Thyroid gland (tissue), 4 donors: ENCODE measurements around the gene SIX3. TPM values are rescaled to one million over a fixed set of nuclear protein-coding genes. Genes with fewer than 3 reads are reported as not detected.

Experiments
- DNase-seq, 2 donors: peaks; one replicate each; pipeline ENCODE4 v3.0.0-alpha.2; 2019
- H3K27ac ChIP-seq, 3 donors: fragments of 200-600 bp; sonication (generic); 1 replicate in 2 of 3; 2 replicates in 1 of 3; pipeline ENCODE4 v1.5.1; 2016 to 2019; ENCODE audit warnings: mild to moderate bottlenecking in 1 of 3, moderate library complexity in 1 of 3
- H3K27me3 ChIP-seq: fragments of 200-600 bp; sonication (generic); one replicate; pipeline ENCODE4 v1.5.1; 2019
- H3K36me3 ChIP-seq, 2 donors: fragments of 200-600 bp; sonication (generic); one replicate each; pipeline ENCODE4 v1.5.1; 2016 to 2019
- H3K4me1 ChIP-seq, 2 donors: fragments of 200-600 bp; sonication (generic); one replicate each; pipeline ENCODE4 v1.5.1; 2017 to 2019
- H3K4me3 ChIP-seq, 3 donors: fragments of 200-600 bp; sonication (generic); replicated peaks in 1 of 3; 1 replicate in 2 of 3; 2 replicates in 1 of 3; pipeline ENCODE4 v1.5.1; 2016; ENCODE audit warnings: mild to moderate bottlenecking in 1 of 3
- H3K9me3 ChIP-seq: fragments of 200-600 bp; sonication (generic); one replicate; pipeline ENCODE4 v1.5.1; 2017
- POLR2A ChIP-seq, 2 donors: fragments of 450-650 bp; IDR thresholded peaks; one replicate each; pipeline ENCODE4 v1.6.1; 2017; ENCODE audit warnings: antibody characterized with exemption in 2 of 2, mild to moderate bottlenecking in 2 of 2, moderate library complexity in 1 of 2
- WGBS, 2 donors: methylation state at CpG; one replicate each; pipeline ENCODE4 v1.1.5; 2017; 5-methylcytosine and 5-hydroxymethylcytosine counted together
- intact Hi-C: fragments of 100-400 bp; cut with DNase I; formaldehyde crosslinking; loops from one replicate; pipeline ENCODE4 v1.15.1; 2023
- total RNA-seq, 4 donors: library from RNA; depleted of rRNA; stranded (reverse); fragments of >200 nt; gene quantifications; one replicate each; pipeline ENCODE4 v1.2.3, GENCODE V29; 2016
- TF ChIP-seq, protein P1 (sequence below), 6 experiments: fragments of 200-600 bp in 3 of 6; fragments of 450-650 bp in 3 of 6; sonication (generic) in 3 of 6; IDR thresholded peaks; one replicate each; pipeline ENCODE4 v1.5.1; 2016 to 2019; ENCODE audit warnings: antibody characterized with exemption in 6 of 6, mild to moderate bottlenecking in 2 of 6, inconsistent platforms in 1 of 6, moderate library complexity in 1 of 6

SIX3 gene
- total RNA-seq, 4 donors from 2014 or later = not detected

DNA sequence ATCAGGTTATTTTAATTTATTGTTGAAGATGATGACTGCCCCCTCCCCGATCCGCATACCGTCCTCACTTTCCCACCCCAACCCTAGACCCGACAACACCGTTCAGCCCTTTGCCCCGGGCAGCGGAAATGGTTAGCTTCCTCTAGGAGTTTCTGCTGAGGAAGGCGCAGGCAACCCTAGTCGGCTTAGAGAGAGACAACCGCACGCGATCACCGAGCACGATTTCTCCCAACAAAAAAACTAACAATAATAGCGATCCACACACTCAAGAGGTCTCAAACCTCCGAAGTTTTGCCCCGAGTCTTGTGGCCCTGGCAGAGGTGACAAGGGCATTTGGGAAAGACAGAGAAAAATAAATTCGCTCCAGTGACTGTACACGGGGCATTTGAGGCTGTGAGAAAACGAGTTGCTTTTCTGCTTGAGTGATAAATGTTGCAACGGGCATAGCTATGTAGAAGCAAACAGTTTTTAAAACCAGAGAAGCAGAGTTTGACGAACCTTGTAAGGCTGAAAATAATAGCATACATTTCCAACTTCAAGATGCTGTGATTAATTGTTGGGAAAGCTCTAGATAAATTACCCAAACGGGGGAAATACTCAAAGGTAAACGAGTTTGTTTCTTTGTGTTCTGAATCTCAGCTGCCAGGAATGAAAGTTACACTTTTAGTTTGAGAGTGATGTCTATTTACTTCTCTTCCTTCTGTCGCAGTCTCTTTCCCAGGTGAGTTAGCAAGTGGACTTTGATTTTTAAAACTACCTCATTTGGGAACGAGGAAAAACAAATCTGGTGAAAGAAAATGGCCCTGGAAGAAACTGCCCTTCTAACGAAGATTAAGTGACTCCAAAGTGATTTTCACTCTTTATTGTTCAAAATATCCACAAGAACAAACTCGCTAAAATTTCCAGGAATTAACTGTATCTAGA is 11.0 kb upstream of the SIX3 start:
- TF ChIP-seq POLR2A (IDR thresholded peaks at IDR 0.05) = no peak
- TF ChIP-seq, protein P1, sequence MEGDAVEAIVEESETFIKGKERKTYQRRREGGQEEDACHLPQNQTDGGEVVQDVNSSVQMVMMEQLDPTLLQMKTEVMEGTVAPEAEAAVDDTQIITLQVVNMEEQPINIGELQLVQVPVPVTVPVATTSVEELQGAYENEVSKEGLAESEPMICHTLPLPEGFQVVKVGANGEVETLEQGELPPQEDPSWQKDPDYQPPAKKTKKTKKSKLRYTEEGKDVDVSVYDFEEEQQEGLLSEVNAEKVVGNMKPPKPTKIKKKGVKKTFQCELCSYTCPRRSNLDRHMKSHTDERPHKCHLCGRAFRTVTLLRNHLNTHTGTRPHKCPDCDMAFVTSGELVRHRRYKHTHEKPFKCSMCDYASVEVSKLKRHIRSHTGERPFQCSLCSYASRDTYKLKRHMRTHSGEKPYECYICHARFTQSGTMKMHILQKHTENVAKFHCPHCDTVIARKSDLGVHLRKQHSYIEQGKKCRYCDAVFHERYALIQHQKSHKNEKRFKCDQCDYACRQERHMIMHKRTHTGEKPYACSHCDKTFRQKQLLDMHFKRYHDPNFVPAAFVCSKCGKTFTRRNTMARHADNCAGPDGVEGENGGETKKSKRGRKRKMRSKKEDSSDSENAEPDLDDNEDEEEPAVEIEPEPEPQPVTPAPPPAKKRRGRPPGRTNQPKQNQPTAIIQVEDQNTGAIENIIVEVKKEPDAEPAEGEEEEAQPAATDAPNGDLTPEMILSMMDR (IDR thresholded peaks at IDR 0.05) = no peak
- Histone ChIP-seq H3K9me3 (no peaks in the 10 kb centered on the region), H3K4me3 (no peak overlapping the region), H3K27ac (no peak overlapping the region), H3K27me3 (peaks cover 76% of the 10 kb centered on the region), H3K36me3 (no peaks in the 10 kb centered on the region), H3K4me1 (peaks cover 14 to 45% of the 10 kb centered on the region in 2 donors)
- no peak for DNase-seq
- intact Hi-C loops = no loop called here
- 12 to 15% methylated on average over 28 of the region's 28 CpGs for WGBS, 2 donors

DNA sequence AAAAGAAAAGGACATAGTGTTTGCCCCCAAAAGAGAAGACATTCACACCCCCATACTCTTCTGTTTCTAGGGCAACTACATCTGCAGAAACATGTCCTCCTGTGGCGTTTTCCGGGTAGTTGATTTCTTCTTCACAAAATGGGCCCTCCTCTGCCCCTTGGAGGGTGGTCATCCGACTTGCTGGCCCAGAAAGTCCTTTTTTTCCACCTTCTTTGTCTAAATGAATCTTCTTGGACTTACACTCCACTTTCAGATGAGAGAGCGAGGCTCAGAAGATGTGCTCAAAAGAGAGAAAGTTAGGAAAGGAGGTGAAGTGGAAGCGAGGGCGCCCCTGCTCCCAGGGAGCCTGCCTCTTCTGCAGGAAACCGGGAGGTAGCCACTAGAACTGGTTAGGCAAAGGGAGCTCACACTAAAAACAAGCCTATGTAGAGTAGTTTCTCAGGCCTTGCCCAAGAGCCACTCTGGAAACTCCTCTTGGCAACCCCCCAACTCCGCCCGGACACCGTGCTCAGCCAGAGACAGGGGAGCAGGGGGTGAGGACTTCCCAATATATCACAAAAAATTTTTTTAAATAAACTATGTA is 10.2 kb upstream of the SIX3 start:
- Histone ChIP-seq H3K27me3 (peaks cover 75% of the 10 kb centered on the region), H3K9me3 (no peaks in the 10 kb centered on the region), H3K4me1 (peaks cover 15 to 48% of the 10 kb centered on the region in 2 donors), H3K27ac (no peak overlapping the region), H3K36me3 (no peaks in the 10 kb centered on the region), H3K4me3 (no peak overlapping the region)
- TF ChIP-seq, protein P1 (IDR thresholded peaks at IDR 0.05) = no peak
- TF ChIP-seq POLR2A (IDR thresholded peaks at IDR 0.05) = no peak
- WGBS, 2 donors = 42 to 44% methylated on average over 10 of the region's 10 CpGs
- DNase-seq = no peak
- intact Hi-C loops = no loop called here

DNA sequence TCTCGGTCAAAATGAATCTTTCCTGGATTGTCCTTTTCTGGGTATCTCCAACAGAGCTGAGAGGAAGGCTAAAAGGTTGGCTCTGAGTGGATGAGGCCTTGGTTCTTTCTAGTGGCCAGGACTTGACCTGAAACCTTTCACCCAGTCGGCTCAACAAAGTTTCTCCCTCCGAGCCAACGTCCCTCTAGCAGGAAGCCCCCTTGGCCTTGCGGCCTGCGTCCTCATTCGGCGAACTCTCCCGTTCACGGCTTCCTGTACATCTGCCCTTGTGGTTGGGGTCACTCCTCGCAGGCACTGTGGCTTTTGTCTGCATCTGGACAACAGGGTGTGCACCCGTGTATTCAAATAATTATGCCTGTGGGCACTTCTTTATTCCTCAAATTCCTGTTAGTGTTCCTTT is 9.4 kb upstream of the SIX3 start:
- no peak for TF ChIP-seq POLR2A (IDR thresholded peaks at IDR 0.05)
- TF ChIP-seq, protein P1 (IDR thresholded peaks at IDR 0.05) = no peak
- H3K4me1 ChIP-seq = peaks cover 15 to 48% of the 10 kb centered on the region in 2 donors

DNA sequence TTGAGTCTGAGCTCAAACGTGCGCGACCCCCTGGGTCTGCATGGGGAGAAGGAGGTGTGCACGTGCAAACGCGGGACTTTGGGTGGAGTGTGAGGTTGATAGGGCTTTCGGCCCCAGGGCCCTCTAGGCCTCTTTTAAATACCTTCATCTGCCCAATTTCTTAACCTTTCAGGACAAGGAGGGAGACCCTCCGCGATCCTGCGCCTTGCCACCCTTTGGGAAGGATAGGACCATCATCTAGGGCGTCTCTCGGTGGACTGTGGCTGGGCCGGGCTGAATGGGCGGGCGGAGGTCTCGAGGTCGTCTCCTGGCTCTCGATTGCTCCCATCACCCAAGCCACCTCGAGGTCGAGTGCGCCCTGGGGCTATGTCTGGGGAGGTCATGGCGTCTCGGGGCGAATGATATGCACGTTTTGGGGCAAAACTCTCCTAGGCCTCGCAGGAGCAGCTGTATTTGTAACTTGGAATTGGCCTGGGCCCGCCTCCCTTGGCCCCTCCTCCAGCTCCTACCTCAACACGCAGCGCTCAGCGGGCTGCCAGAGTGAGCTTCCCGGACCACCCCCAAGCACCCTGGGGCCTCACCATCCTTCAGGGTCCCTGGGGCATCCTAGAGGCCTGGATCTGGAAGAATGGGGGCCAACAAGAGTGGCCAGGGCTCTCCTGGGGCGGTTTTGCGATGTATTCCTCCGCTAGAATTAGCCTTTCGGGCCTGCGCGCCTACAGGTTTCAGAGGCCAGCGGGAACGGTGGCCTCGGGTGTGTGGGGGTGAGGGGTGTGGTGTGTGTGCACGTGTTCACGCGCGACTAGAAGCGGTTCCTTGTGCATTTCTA is 8.7 kb upstream of the SIX3 start:
- Histone ChIP-seq H3K27me3 (peaks cover 70% of the 10 kb centered on the region), H3K27ac (no peak overlapping the region), H3K4me3 (no peak overlapping the region), H3K9me3 (no peaks in the 10 kb centered on the region), H3K4me1 (peaks cover 20 to 54% of the 10 kb centered on the region in 2 donors), H3K36me3 (no peaks in the 10 kb centered on the region)
- intact Hi-C loops = no loop called here
- no peak for DNase-seq
- WGBS, 2 donors = 19 to 29% methylated on average over 22 to 36 of the region's 45 CpGs
- TF ChIP-seq POLR2A (IDR thresholded peaks at IDR 0.05) = no peak
- TF ChIP-seq, protein P1 (IDR thresholded peaks at IDR 0.05) = no peak

More for the DNA sequence above, 9.4 kb upstream of the SIX3 start:
- DNase-seq = no peak
- H3K36me3 ChIP-seq = no peaks in the 10 kb centered on the region
- peaks cover 67% of the 10 kb centered on the region for H3K27me3 ChIP-seq
- no peak overlapping the region for H3K27ac ChIP-seq
- no peaks in the 10 kb centered on the region for H3K9me3 ChIP-seq
- H3K4me3 ChIP-seq = no peak overlapping the region
- intact Hi-C loops = no loop called here
- WGBS, 2 donors = 42 to 48% methylated on average over 12 of the region's 12 CpGs
